HCT116 (cell line): ENCODE results near the gene AXL. TPM values are rescaled to one million over a fixed set of nuclear protein-coding genes. Genes with fewer than 3 reads are reported as not detected.

ENCODE experiments used
- ATAC-seq: fragments of 200-7000 bp; cut with Tn5 transposase; 2 replicates; pipeline ENCODE4 v1.9.1; 2020; ENCODE audit warnings: mild to moderate bottlenecking, moderate library complexity
- BruUV-seq: library from RNA; stranded (reverse); fragments of 400-500 nt; replicated peaks from 2 replicates; lab custom pipeline; 2021; lab: Mats Ljungman, UMichigan
- CTCF ChIA-PET: fragments of 300-600 bp; sonication (Branson Sonifier 250); formaldehyde crosslinking; loops from one replicate; lab custom pipeline; 2021; ENCODE audit warnings: antibody characterized with exemption; lab: Charles Lee
- POLR2A ChIA-PET: fragments of 300-600, 350-600 bp; sonication (Branson Sonifier 250); formaldehyde crosslinking; loops from one replicate; lab custom pipeline; 2021; ENCODE audit warnings: antibody characterized with exemption; lab: Charles Lee
- RAD21 ChIA-PET, 2 experiments: fragments of 300-600 bp; sonication (Branson Sonifier 250); formaldehyde crosslinking; loops; one replicate each; lab custom pipeline; 2023; ENCODE audit warnings: low total read pairs in 2 of 2; ENCODE audit not compliant: uncharacterized antibody in 2 of 2, unreplicated experiment in 2 of 2, low non-redundant PET in 1 of 2; lab: Charles Lee
- DNase-seq: peaks from one replicate; pipeline ENCODE4 v3.0.0-alpha.2; 2010; ENCODE audit warnings: low read depth, low spot score
- H2AFZ ChIP-seq: fragments of 200-600 bp; shearing (Covaris generic), sonication (generic); 2 replicates; pipeline ENCODE4 v1.6.1; 2017; ENCODE audit warnings: low read depth, mixed run types, mixed read lengths, antibody characterized with exemption, low read length; ENCODE audit not compliant: poor library complexity, severe bottlenecking
- H3K27ac ChIP-seq: 2 replicates; pipeline ENCODE4 v1.5.1; 2012; ENCODE audit warnings: low read depth, low read length
- H3K27me3 ChIP-seq: fragments of 200-600 bp; sonication (generic); 2 replicates; pipeline ENCODE4 v1.6.1; 2016; ENCODE audit warnings: mixed run types, low read length, mixed read lengths; ENCODE audit not compliant: insufficient read depth
- H3K36me3 ChIP-seq, 2 experiments: fragments of 200-500 bp in 1 of 2; fragments of 200-600 bp in 1 of 2; sonication (Bioruptor generic) in 1 of 2; sonication (generic) in 1 of 2; 2 replicates each; pipeline versions ENCODE4 v1.5.1 to v1.6.1; 2014 to 2016; ENCODE audit warnings: low read length in 2 of 2, inconsistent platforms in 1 of 2, mixed read lengths in 1 of 2, mixed run types in 1 of 2; ENCODE audit not compliant: insufficient read depth in 2 of 2, control insufficient read depth in 1 of 2
- H3K4me1 ChIP-seq, 2 experiments: fragments of 200-600 bp in 1 of 2; sonication (generic) in 1 of 2; 2 replicates each; pipeline versions ENCODE4 v1.5.1 to v1.6.1; 2012 to 2017; ENCODE audit warnings: low read length in 2 of 2, inconsistent platforms in 1 of 2, mild to moderate bottlenecking in 1 of 2, mixed read lengths in 1 of 2, mixed run types in 1 of 2, moderate library complexity in 1 of 2; ENCODE audit not compliant: insufficient read depth in 2 of 2, control insufficient read depth in 1 of 2
- H3K4me2 ChIP-seq: fragments of 200-600 bp; sonication (generic); 2 replicates; pipeline ENCODE4 v1.6.1; 2017; ENCODE audit warnings: mixed run types, low read length, mixed read lengths
- H3K4me3 ChIP-seq, 2 experiments: fragments of 200-600 bp in 1 of 2; sonication (generic) in 1 of 2; replicated peaks in 1 of 2; 2 replicates each; pipeline ENCODE4 v1.5.1; 2011 to 2016; ENCODE audit warnings: low read length in 2 of 2, control low read depth in 1 of 2, low read depth in 1 of 2, mild to moderate bottlenecking in 1 of 2, mixed read lengths in 1 of 2, mixed run types in 1 of 2
- H3K79me2 ChIP-seq: fragments of 200-600 bp; sonication (generic); 2 replicates; pipeline ENCODE4 v1.6.1; 2017; ENCODE audit warnings: mild to moderate bottlenecking, mixed run types, low read length, moderate library complexity, mixed read lengths; ENCODE audit not compliant: insufficient read depth
- H3K9ac ChIP-seq: fragments of 200-600 bp; sonication (generic); 2 replicates; pipeline ENCODE4 v1.6.1; 2016; ENCODE audit warnings: low read length, mixed read lengths
- H3K9me2 ChIP-seq: fragments of 200-600 bp; sonication (generic), shearing (Covaris generic); 2 replicates; pipeline ENCODE4 v1.6.1; 2017; ENCODE audit warnings: mixed run types, mild to moderate bottlenecking, moderate library complexity; ENCODE audit not compliant: insufficient read depth
- H3K9me3 ChIP-seq, 2 experiments: fragments of 200-500 bp in 1 of 2; fragments of 200-600 bp in 1 of 2; sonication (Bioruptor generic) in 1 of 2; sonication (generic) in 1 of 2; 2 replicates each; pipeline ENCODE4 v1.6.1; 2014 to 2017; ENCODE audit warnings: low read length in 2 of 2, mixed read lengths in 2 of 2, inconsistent platforms in 1 of 2, low read depth in 1 of 2, mild to moderate bottlenecking in 1 of 2, mixed run types in 1 of 2, moderate library complexity in 1 of 2; ENCODE audit not compliant: control insufficient read depth in 1 of 2, insufficient read depth in 1 of 2
- H4K20me1 ChIP-seq: fragments of 200-600 bp; sonication (generic), shearing (Covaris generic); 2 replicates; pipeline ENCODE4 v1.6.1; 2017; ENCODE audit warnings: mixed run types, mild to moderate bottlenecking, moderate library complexity; ENCODE audit not compliant: insufficient read depth
- EGR1 ChIP-seq: IDR thresholded peaks from 2 replicates; pipeline ENCODE4 v1.6.1; 2012; ENCODE audit warnings: low read depth
- ELF1 ChIP-seq: IDR thresholded peaks from 2 replicates; pipeline ENCODE4 v1.6.1; 2012; ENCODE audit warnings: low read depth, borderline replicate concordance
- POLR2A ChIP-seq: IDR thresholded peaks from 2 replicates; pipeline ENCODE4 v1.7.0; 2011; ENCODE audit warnings: borderline replicate concordance; ENCODE audit not compliant: insufficient read depth, insufficient read length; ENCODE audit errors: extremely low read depth
- SIN3A ChIP-seq: IDR thresholded peaks from 2 replicates; pipeline ENCODE4 v1.6.1; 2012; ENCODE audit warnings: low read depth
- SRF ChIP-seq: IDR thresholded peaks from 2 replicates; pipeline ENCODE4 v1.6.1; 2012; ENCODE audit warnings: low read depth
- YY1 ChIP-seq: IDR thresholded peaks from 2 replicates; pipeline ENCODE4 v1.6.1; 2011; ENCODE audit warnings: low read length, low read depth, moderate library complexity, mild to moderate bottlenecking; ENCODE audit not compliant: insufficient replicate concordance; ENCODE audit errors: extremely low read depth
- ZFX ChIP-seq: fragments of 450-650 bp; IDR thresholded peaks from 2 replicates; pipeline ENCODE4 v1.6.1; 2017
- intact Hi-C: fragments of 100-400 bp; cut with micrococcal nuclease; formaldehyde crosslinking; loops from 2 replicates; pipeline ENCODE4 v1.10.0; 2022
- total RNA-seq: library from RNA; stranded (reverse); gene quantifications from one replicate; pipeline ENCODE4 v1.2.1, GENCODE V29; 2021; ENCODE audit not compliant: unreplicated experiment
- TF ChIP-seq, protein P1 (sequence below): IDR thresholded peaks from 2 replicates; pipeline ENCODE4 v1.6.1; 2012; ENCODE audit warnings: low read depth

AXL gene
- total RNA-seq, 1 experiment from 2014 or later = 47.4 TPM

DNA sequence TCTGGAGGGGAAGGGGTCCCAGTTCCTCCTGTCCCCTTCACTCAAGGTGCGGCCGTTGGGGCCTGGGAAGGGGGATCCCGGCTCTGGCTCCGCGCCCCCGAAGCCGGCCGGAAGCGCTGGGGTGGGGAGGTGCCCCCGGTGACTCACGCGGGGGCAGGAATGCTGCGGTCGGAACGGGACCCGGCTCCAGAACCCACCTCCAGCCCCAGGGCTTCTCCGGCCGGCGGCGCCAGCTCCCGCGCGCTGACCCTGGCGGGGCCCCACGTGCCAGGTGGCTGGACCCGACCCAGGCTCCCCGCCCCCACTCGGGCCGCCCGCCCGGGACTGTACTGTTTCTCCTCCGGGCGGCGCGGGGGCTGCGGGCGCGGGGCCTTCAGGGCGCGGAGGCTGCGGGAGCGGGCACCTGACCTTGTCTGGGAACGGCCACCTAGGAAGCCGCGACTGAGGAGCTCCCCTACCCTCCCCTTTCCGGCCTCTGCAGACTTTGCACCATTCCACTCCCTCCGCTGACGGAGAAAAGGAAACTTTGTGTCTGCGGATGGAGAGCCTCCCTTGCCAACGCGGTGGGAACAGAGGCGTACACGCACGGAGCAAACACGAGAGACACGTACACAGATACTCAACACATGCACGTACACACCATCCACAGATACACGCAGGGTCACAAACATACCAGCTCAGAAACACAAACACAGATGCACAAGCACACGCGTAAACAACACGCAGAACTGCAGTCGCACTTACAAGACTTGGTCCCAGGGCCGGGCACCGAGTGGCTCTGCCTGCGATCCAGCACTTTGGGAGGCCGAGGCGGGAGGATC, 7.2 kb downstream of the AXL start (continued):
- TF ChIP-seq SRF (no peak), EGR1 (peak; percentile 90), YY1 (no peak), ELF1 (no peak), ZFX (peak; percentile 24; the same call in 1 of the 2 replicates), POLR2A (no peak)

DNA sequence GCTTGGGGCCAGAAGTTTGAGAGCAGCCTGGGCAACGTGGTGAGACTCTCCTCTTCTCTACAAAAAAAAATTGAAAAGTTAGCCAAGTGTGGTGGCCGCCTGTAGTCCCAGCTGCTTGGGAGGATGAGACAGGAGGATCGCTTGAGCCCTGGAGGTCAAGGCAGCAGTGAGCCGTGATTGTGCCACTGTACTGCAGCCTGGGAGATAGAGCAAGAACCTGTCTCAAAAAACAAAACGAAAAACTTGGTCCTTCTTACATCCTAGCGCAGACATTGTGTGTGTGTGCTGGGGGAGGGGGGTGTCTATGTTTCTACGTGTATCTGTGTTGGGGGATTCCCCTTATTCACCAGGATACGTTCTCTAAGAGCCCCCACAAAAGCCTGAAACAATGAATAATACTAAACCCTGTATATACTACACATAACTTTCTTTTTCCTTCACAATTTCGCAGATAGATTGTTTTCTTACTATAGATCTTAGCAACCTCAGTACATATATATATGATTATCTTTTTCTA, 7.9 kb downstream of the AXL start:
- H3K9ac ChIP-seq = peak overlapping the region; percentile 73
- DNase-seq (no peak), ATAC-seq (no peak)
- CTCF ChIA-PET = interaction anchor here (1.2 kb wide), 1 partner anchor 23 kb away, joined by 4 read pairs; no protein-coding TSS in a partner anchor
- POLR2A ChIA-PET = interaction anchor here (1.2 kb wide), 1 partner anchor 36 kb away, joined by 12 read pairs; the partner anchor contains the start of gene HNRNPUL1
- H2AFZ ChIP-seq = no peak overlapping the region
- TSS peak; percentile 18 for BruUV-seq
- no peaks in the 10 kb centered on the region for H3K27me3 ChIP-seq
- intact Hi-C loops = loop anchor here (5.0 kb wide), 1 partner anchor 35 kb away; the partner anchor contains the start of gene HNRNPUL1
- peak overlapping the region; percentile 98 for H3K27ac ChIP-seq
- H3K4me2 ChIP-seq = peak overlapping the region; percentile 98
- H3K36me3 ChIP-seq = peaks cover 0 to 15% of the 10 kb centered on the region in 2 experiments; a peak in 1 of 4 replicates
- TF ChIP-seq SIN3A = no peak
- TF ChIP-seq, protein P1, sequence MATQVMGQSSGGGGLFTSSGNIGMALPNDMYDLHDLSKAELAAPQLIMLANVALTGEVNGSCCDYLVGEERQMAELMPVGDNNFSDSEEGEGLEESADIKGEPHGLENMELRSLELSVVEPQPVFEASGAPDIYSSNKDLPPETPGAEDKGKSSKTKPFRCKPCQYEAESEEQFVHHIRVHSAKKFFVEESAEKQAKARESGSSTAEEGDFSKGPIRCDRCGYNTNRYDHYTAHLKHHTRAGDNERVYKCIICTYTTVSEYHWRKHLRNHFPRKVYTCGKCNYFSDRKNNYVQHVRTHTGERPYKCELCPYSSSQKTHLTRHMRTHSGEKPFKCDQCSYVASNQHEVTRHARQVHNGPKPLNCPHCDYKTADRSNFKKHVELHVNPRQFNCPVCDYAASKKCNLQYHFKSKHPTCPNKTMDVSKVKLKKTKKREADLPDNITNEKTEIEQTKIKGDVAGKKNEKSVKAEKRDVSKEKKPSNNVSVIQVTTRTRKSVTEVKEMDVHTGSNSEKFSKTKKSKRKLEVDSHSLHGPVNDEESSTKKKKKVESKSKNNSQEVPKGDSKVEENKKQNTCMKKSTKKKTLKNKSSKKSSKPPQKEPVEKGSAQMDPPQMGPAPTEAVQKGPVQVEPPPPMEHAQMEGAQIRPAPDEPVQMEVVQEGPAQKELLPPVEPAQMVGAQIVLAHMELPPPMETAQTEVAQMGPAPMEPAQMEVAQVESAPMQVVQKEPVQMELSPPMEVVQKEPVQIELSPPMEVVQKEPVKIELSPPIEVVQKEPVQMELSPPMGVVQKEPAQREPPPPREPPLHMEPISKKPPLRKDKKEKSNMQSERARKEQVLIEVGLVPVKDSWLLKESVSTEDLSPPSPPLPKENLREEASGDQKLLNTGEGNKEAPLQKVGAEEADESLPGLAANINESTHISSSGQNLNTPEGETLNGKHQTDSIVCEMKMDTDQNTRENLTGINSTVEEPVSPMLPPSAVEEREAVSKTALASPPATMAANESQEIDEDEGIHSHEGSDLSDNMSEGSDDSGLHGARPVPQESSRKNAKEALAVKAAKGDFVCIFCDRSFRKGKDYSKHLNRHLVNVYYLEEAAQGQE = no peak
- H3K4me1 ChIP-seq = peaks cover 65 to 86% of the 10 kb centered on the region in 2 experiments
- no peaks in the 10 kb centered on the region for H4K20me1 ChIP-seq
- H3K9me3 ChIP-seq = no peaks in the 10 kb centered on the region
- RAD21 ChIA-PET = no interaction called here
- peak overlapping the region in 1 of 2 experiments; percentile 50; a peak in 2 of 4 replicates for H3K4me3 ChIP-seq
- peaks cover 23% of the 10 kb centered on the region; the same call in 1 of the 2 replicates for H3K79me2 ChIP-seq
- H3K9me2 ChIP-seq = no peaks in the 10 kb centered on the region
